Trophoblast cell (in vitro differentiated cells and primary cell): ENCODE measurements around the gene DHPS.
"Not testable (repeated sequence)": the region's sequence is repeated elsewhere in the genome, so short reads cannot be mapped to it uniquely, and the experiment has no call there.

ENCODE experiments used
- DNase-seq, 2 donors: peaks; one replicate each; pipeline ENCODE4 v3.0.0-alpha.2; 2016
- H2AFZ ChIP-seq: 2 replicates; pipeline ENCODE4 v1.6.1; 2013; ENCODE audit warnings: low read length, moderate library complexity, mild to moderate bottlenecking; ENCODE audit not compliant: insufficient read depth, poor library complexity
- H2AK5ac ChIP-seq: 2 replicates; pipeline ENCODE4 v1.6.1; 2013; ENCODE audit warnings: mild to moderate bottlenecking, low read length
- H2BK120ac ChIP-seq: 2 replicates; pipeline ENCODE4 v1.6.1; 2013; ENCODE audit warnings: low read length, mild to moderate bottlenecking, moderate library complexity; ENCODE audit not compliant: insufficient read depth, poor library complexity
- H2BK12ac ChIP-seq: 2 replicates; pipeline ENCODE4 v1.6.1; 2013; ENCODE audit warnings: mild to moderate bottlenecking, low read length, moderate library complexity
- H2BK5ac ChIP-seq: 2 replicates; pipeline ENCODE4 v1.6.1; 2013; ENCODE audit warnings: low read length, low read depth, moderate library complexity, mild to moderate bottlenecking; ENCODE audit not compliant: poor library complexity
- H3K14ac ChIP-seq: 2 replicates; pipeline ENCODE4 v1.6.1; 2013; ENCODE audit warnings: mild to moderate bottlenecking, low read length
- H3K18ac ChIP-seq: 2 replicates; pipeline ENCODE4 v1.6.1; 2013; ENCODE audit warnings: mild to moderate bottlenecking, low read length
- H3K23ac ChIP-seq: 2 replicates; pipeline ENCODE4 v1.6.1; 2013; ENCODE audit warnings: low read length
- H3K27ac ChIP-seq: 2 replicates; pipeline ENCODE4 v1.5.1; 2013; ENCODE audit warnings: low read depth, mild to moderate bottlenecking, inconsistent platforms, low read length, moderate library complexity
- H3K27me3 ChIP-seq: 2 replicates; pipeline ENCODE4 v1.6.1; 2013; ENCODE audit warnings: inconsistent platforms, mild to moderate bottlenecking, low read length, moderate library complexity; ENCODE audit not compliant: insufficient read depth
- H3K36me3 ChIP-seq, 2 experiments: 1 replicate in 1 of 2; 2 replicates in 1 of 2; pipeline ENCODE4 v1.6.1; 2013; ENCODE audit warnings: low read length in 2 of 2, mild to moderate bottlenecking in 2 of 2, moderate library complexity in 1 of 2; ENCODE audit not compliant: insufficient read depth in 2 of 2, control insufficient read depth in 1 of 2
- H3K4ac ChIP-seq: 2 replicates; pipeline ENCODE4 v1.6.1; 2013; ENCODE audit warnings: low read depth, mild to moderate bottlenecking, low read length, moderate library complexity
- H3K4me1 ChIP-seq, 2 experiments: 1 replicate in 1 of 2; 2 replicates in 1 of 2; pipeline ENCODE4 v1.6.1; 2013; ENCODE audit warnings: low read length in 2 of 2, mild to moderate bottlenecking in 2 of 2, moderate library complexity in 1 of 2; ENCODE audit not compliant: insufficient read depth in 2 of 2, control insufficient read depth in 1 of 2
- H3K4me2 ChIP-seq: 2 replicates; pipeline ENCODE4 v1.6.1; 2013; ENCODE audit warnings: inconsistent platforms, mild to moderate bottlenecking, low read length, moderate library complexity
- H3K4me3 ChIP-seq: 2 replicates; pipeline ENCODE4 v1.5.1; 2013; ENCODE audit warnings: mild to moderate bottlenecking, low read depth, low read length, inconsistent platforms
- H3K79me1 ChIP-seq: one replicate; pipeline ENCODE4 v1.6.1; 2013; ENCODE audit warnings: low read length
- H3K79me2 ChIP-seq: 2 replicates; pipeline ENCODE4 v1.6.1; 2013; ENCODE audit warnings: low read length, mild to moderate bottlenecking; ENCODE audit not compliant: control insufficient read depth, insufficient read depth, poor library complexity
- H3K9ac ChIP-seq: 2 replicates; pipeline ENCODE4 v1.6.1; 2013; ENCODE audit warnings: mild to moderate bottlenecking, low read length
- H3K9me3 ChIP-seq: 2 replicates; pipeline ENCODE4 v1.6.1; 2013; ENCODE audit warnings: low read depth, mild to moderate bottlenecking, control low read depth, inconsistent platforms, low read length; ENCODE audit not compliant: insufficient read depth
- H4K12ac ChIP-seq: 2 replicates; pipeline ENCODE4 v1.6.1; 2013; ENCODE audit warnings: low read depth, mild to moderate bottlenecking, low read length, moderate library complexity
- H4K8ac ChIP-seq: 2 replicates; pipeline ENCODE4 v1.6.1; 2013; ENCODE audit warnings: low read depth, mild to moderate bottlenecking, low read length, moderate library complexity
- H4K91ac ChIP-seq: one replicate; pipeline ENCODE4 v1.6.1; 2013; ENCODE audit warnings: low read depth, mild to moderate bottlenecking, low read length, moderate library complexity
- WGBS: extraction: QIAGEN DNeasy Blood & Tissue Kit; methylation state at CpG from one replicate; pipeline ENCODE4 v1.1.7; 2013; ENCODE audit warnings: missing lambda C conversion rate; ENCODE audit not compliant: insufficient read length, insufficient coverage; ENCODE audit errors: extremely low coverage; 5-methylcytosine and 5-hydroxymethylcytosine counted together

Gene DHPS

GRCh38 chr19:12712077-12712476 is 30.4 kb upstream of the DHPS start:
- not testable (repeated sequence) for H3K18ac ChIP-seq, H3K79me2 ChIP-seq, H4K8ac ChIP-seq, H3K27ac ChIP-seq, H2BK120ac ChIP-seq, H4K12ac ChIP-seq, H2AFZ ChIP-seq, H3K14ac ChIP-seq, H2BK12ac ChIP-seq, H3K27me3 ChIP-seq, H3K4me1 ChIP-seq, H2BK5ac ChIP-seq, H3K4ac ChIP-seq, DNase-seq, H3K23ac ChIP-seq, H4K91ac ChIP-seq, H3K9me3 ChIP-seq, H3K9ac ChIP-seq, H2AK5ac ChIP-seq, H3K79me1 ChIP-seq, H3K4me2 ChIP-seq, H3K4me3 ChIP-seq
- WGBS: no CpG with 5 or more reads among the region's 14 CpGs
- H3K36me3 ChIP-seq: peaks cover 68 to 76% of the 10 kb centered on the region in 2 experiments

- Histone ChIP-seq H4K12ac (no peak overlapping the region), H3K14ac (no peak overlapping the region), H3K79me2 (no peaks in the 10 kb centered on the region), H4K91ac (no peak overlapping the region), H3K4ac (no peak overlapping the region), H3K23ac (no peak overlapping the region), H3K4me2 (no peak overlapping the region), H3K18ac (no peak overlapping the region), H3K4me1 (no peaks in the 10 kb centered on the region), H2BK120ac (no peak overlapping the region), H3K27ac (no peak overlapping the region), H3K9ac (no peak overlapping the region), H3K36me3 (peaks cover 72 to 79% of the 10 kb centered on the region in 2 experiments), H3K79me1 (no peaks in the 10 kb centered on the region), H2BK12ac (no peak overlapping the region), H2AFZ (no peak overlapping the region), H3K27me3 (no peaks in the 10 kb centered on the region), H2AK5ac (no peak overlapping the region), H2BK5ac (no peak overlapping the region), H3K9me3 (no peaks in the 10 kb centered on the region), H4K8ac (no peak overlapping the region), H3K4me3 (no peak overlapping the region)
- no CpG with 5 or more reads among the region's 17 CpGs for WGBS
- DNase-seq: no peak
Measured at GRCh38 chr19:12711187-12711586, 29.5 kb upstream of the DHPS start.

- no peaks in the 10 kb centered on the region for H3K9me3 ChIP-seq
- H3K18ac ChIP-seq: no peak overlapping the region
- no peak overlapping the region for H3K23ac ChIP-seq
- peaks cover 71 to 77% of the 10 kb centered on the region in 2 experiments for H3K36me3 ChIP-seq
- H3K27ac ChIP-seq: no peak overlapping the region
- peak; percentile 51 to 66 for DNase-seq
- no peaks in the 10 kb centered on the region for H3K79me1 ChIP-seq
- WGBS: no CpG with 5 or more reads among the region's 8 CpGs
- H2BK12ac ChIP-seq: no peak overlapping the region
- H3K4me2 ChIP-seq: no peak overlapping the region
- H3K9ac ChIP-seq: no peak overlapping the region
- H3K4me3 ChIP-seq: no peak overlapping the region
- no peak overlapping the region for H2BK5ac ChIP-seq
- no peaks in the 10 kb centered on the region for H3K79me2 ChIP-seq
- no peak overlapping the region for H2AK5ac ChIP-seq
- H4K91ac ChIP-seq: no peak overlapping the region
- no peak overlapping the region for H2AFZ ChIP-seq
- H4K12ac ChIP-seq: no peak overlapping the region
- no peak overlapping the region for H3K14ac ChIP-seq
- H3K4ac ChIP-seq: no peak overlapping the region
- no peak overlapping the region for H4K8ac ChIP-seq
- no peaks in the 10 kb centered on the region for H3K27me3 ChIP-seq
- H3K4me1 ChIP-seq: no peaks in the 10 kb centered on the region
- no peak overlapping the region for H2BK120ac ChIP-seq
Measured at GRCh38 chr19:12708641-12709040, 27.0 kb upstream of the DHPS start.

- Histone ChIP-seq H2BK120ac (no peak overlapping the region), H3K4ac (no peak overlapping the region), H3K36me3 (peaks cover 80 to 83% of the 10 kb centered on the region in 2 experiments), H3K18ac (no peak overlapping the region), H3K79me2 (no peaks in the 10 kb centered on the region), H3K27me3 (no peaks in the 10 kb centered on the region), H4K12ac (no peak overlapping the region), H3K79me1 (no peaks in the 10 kb centered on the region), H3K27ac (no peak overlapping the region), H2AFZ (no peak overlapping the region), H3K14ac (no peak overlapping the region), H4K91ac (no peak overlapping the region), H3K9ac (no peak overlapping the region), H3K9me3 (no peaks in the 10 kb centered on the region), H3K4me3 (no peak overlapping the region), H2AK5ac (no peak overlapping the region), H2BK5ac (no peak overlapping the region), H4K8ac (no peak overlapping the region), H3K4me2 (no peak overlapping the region), H2BK12ac (no peak overlapping the region), H3K23ac (no peak overlapping the region), H3K4me1 (no peaks in the 10 kb centered on the region)
- DNase-seq: no peak
- no CpG with 5 or more reads among the region's 13 CpGs for WGBS
Measured at GRCh38 chr19:12706332-12706718, 24.6 kb upstream of the DHPS start.
